NK-92 (cell line): ENCODE results near the gene CTSZ.
"Not testable (repeated sequence)": the region's sequence is repeated elsewhere in the genome, so short reads cannot be mapped to it uniquely, and the experiment has no call there.

Source experiments
- DNase-seq: peaks from one replicate; lab custom pipeline; 2025; ENCODE audit not compliant: unreplicated experiment; lab: John Stamatoyannopoulos, UW

The CTSZ gene

GRCh38 chr20:59006864-59007664 is at the start of gene CTSZ:
Gene CTSZ (minus strand): TSS chr20:59007254. CDS start chr20:59007128, 126 bp downstream.
- no peak for DNase-seq

DNA sequence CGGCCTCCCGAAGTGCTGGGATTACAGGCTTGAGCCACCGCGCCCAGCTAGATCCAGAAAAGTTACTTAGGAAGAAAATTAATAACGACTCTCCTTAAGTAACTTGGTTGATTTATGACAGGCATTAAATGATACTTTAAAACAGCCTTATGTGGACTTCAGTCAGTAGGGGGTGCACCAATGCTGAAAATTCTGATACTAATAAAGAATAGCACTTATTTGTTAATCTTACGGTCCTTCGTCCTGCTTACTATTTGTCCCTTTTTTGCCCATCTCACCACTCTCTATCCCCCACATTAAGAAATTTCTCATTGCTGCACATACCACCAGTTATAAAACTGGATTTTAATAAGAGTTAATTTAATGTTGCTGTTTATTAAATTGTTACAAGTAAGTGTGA is 48.2 kb upstream of the CTSZ start:
- no peak for DNase-seq

DNA sequence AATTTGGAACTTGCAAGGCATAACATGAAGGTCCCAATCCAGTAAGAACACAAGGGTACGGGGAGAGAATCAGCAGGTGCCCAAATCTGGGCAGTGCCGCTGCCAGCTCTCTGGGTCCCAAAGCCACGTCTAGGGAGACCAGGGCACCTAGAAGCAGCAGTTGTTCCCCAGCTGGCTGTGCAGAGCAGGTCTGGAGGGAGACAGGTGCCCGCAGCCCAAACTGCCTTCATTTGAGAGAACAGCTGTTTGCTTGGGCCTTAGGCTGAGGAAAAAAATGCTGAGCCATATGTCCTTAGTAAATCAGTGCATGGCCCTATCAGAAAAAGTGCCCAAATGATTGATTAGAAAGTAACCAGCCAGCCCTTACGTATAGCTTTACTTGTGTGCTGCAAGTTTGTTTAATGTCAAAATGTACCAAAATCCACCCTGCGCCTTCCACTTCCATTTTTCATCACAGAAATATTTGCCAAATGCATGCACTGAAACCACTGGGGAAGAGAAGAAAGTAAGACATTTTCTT is 44.7 kb upstream of the CTSZ start:
- no peak for DNase-seq

DNA sequence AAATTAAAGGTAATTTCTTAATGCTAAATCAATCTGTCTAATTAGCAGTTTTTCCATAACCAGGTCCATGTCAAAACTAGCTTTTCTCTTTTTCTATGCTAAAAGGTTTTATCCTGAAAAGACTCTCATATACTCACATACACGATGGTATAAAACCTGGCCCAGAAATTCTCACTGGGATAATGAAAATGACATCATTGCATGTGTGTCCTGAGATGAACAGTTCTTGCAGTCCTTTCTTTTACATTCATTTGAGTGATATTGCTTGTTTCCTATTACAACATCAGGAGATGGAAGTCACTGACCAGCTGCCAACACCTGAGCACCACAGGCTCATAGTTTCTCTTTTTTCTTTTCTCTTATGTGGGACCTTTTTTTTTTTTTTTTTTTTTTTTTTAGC is 43.4 kb upstream of the CTSZ start:
- no peak for DNase-seq

- no peak for DNase-seq
Measured at GRCh38 chr20:59048681-59049030, 41.6 kb upstream of the CTSZ start.

DNA sequence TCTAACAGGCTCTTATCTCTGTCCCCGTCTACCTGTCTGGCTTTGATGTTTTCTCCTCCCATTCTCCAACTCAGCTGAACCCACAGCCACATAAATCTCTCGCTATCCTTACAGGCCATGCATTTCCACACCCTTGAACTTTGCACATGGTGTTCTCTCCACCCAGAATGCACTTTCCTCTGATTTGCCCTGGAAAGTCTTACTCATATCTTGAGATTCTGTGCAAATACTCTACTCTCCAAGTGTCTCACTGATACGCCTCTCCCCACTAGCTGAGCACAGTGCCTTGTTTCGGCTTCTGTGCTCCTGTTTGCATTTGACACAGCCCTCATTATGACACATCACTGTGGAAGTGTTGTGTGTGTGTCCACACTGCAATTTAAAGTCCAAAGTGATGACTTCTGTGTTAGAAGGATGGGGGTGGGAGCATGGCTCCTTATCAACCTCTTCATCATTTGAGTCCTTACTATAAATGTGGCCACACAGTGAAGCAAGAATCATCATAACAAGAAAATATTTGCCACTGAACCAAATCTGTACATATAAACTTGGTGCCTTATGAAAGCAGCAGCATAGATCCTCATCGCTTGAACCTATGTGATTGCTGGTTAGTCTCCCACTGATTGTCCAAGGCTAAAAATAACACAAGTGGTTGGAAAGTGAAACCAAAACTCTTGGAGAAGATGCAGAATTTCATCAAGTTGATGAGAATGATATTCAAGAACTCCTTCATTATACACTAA is 41.1 kb upstream of the CTSZ start:
- DNase-seq, result no peak

GRCh38 chr20:59046862-59047261 is 39.8 kb upstream of the CTSZ start:
- DNase-seq, result no peak

- no peak for DNase-seq
Measured at GRCh38 chr20:59044796-59045195, 37.7 kb upstream of the CTSZ start.

- no peak for DNase-seq
Measured at GRCh38 chr20:59044295-59044694, 37.2 kb upstream of the CTSZ start.

DNA sequence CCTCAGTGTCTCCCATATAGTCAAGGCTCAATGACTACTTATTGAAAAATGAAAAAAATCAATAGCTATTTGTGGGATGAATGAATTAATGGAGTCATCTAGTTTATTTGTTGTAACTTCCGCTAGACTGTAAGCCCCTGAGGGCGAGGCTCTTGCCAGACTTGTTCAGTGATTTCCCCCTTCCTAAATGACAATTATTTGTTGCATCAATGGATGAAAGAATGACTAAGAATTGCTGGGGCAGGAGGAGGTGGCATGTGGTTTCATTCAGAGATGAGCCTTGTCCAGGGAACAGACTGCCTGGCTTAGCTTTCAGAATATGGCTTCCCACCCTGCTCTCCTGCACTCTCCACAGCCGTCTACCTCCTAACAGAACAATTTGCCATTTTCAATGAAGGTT is 36.6 kb upstream of the CTSZ start:
- DNase-seq, result no peak

DNA sequence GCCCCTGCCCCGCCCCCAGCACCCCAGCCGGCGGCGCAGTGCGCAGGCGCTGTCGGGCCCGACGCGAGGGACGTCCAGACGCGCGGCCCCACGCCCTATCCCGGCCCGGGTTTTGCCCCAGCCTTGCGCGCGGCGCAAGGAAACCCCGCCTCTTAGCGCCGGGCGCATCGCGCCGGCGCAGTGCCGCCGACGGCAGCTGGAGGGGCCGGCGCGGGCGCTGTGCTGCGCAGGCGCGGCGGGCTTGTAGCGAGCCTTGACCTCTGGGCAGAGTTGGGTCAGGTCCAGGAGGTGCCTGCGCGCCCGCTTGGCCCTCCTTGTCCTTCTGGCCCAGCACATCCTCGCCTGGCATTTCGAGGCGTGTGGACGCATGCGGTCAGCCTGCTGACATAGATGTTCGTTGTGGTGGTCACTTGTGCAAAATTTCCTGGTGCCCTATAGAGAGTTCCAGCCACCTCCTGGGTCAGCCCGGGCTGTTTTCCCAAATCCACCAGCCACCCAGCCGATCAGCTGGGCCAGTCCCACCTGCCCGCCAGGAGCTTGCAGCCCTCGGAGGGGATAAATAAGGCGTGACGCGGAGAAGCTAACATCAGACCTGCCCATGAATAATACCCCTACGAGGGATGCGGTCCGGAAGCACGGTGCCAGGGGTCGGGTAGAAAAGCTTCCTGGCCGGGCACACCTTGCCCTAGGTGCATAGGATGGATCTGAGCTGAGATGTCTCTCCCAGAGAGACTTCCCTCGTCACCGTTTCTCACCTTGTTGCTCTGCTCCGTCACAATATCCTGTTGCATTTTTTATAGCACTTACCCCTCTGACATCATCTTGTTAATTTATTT is 36.0 kb upstream of the CTSZ start:
- peak; percentile 59 for DNase-seq

GRCh38 chr20:59042151-59042795 is 35.2 kb upstream of the CTSZ start, which contains the start of gene PRELID3B:
Gene PRELID3B (minus strand): TSS chr20:59042786. CDS start chr20:59042730, 56 bp downstream.
- no peak for DNase-seq

GRCh38 chr20:59041487-59041886 is 34.4 kb upstream of the CTSZ start:
- not testable (repeated sequence) for DNase-seq

- no peak for DNase-seq
Measured at GRCh38 chr20:59040667-59041066, 33.6 kb upstream of the CTSZ start.

DNA sequence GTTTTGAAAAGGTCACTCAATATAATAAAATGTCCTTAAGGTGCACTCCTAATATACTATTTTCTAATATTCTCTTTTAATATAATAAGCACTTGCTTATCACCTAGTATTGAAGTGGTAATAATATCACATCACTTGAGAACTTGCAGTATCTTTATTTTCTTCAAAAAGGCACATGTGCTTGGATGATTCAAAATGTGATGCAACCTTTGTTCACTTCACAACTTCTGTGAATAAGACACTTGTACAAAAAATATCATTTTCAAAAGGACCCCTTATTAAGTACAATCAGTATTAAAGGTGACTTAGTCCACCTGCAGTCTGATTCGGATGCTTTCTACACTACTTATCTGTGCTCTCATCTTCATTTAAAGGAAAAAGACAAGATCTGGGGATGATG is 32.2 kb upstream of the CTSZ start:
- no peak for DNase-seq

GRCh38 chr20:59037386-59037785 is 30.3 kb upstream of the CTSZ start:
- no peak for DNase-seq

DNA sequence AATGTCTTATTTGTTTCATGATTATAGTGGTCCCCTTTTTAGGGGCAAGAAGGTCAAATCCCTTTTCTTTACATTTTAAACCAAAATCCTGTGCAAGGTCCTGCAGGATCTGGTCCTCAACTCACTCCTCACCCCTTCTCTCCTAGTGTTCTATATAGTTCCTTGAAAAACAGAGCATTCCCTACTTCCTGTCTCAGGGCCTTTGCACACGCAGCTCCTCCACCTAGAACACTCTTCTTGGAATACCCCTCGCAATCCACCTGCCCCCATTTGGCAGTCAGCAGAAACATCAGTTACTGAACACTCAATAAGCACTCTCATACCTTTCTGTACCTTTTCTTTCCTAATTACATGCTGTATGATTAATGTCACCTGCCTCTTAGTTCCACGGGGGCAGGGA is 28.3 kb upstream of the CTSZ start:
- no peak for DNase-seq

DNA sequence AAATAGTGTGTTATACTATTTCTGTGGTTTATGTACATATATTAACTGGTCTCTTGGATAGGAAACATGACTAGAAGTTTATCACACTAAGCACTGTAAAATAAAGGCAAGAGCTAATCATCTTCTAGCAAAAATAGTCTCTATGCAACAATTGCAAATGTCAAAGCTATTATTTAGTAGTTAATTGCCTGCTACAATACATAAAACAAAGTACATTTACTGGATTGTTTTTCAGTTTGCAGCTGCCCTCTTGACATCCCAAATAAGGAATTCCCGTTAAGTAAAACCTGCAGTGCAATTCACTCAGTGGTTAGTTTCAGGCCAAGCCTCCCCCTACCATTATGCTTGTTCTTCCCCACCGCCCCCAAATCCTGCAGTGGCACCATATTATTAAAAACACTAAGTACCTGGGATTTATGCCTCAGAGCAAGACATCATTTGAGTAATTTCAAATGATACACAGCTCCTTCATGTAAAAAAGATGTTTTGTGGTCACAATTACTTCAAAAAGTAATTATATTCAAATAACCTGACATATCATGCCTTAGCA is 26.6 kb upstream of the CTSZ start:
- no peak for DNase-seq

DNA sequence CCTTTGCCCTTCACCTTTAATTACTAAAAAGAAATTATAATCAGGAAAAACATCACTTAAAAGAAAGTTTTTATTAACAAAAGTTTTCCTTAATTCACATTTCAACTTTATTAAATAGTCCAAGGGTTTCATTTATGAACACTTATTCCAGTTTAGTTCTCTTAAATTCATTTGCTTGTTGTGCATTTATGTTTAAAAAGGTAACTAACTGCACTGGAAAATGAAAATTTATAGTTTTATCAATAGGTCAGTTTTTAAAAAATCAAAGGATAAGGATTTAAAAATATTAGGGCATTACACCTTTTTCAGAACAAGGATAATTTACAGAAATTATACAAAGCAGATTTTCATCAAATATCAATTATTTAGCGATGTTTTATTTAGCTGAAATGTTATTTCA is 26.0 kb upstream of the CTSZ start:
- DNase-seq, result no peak

DNA sequence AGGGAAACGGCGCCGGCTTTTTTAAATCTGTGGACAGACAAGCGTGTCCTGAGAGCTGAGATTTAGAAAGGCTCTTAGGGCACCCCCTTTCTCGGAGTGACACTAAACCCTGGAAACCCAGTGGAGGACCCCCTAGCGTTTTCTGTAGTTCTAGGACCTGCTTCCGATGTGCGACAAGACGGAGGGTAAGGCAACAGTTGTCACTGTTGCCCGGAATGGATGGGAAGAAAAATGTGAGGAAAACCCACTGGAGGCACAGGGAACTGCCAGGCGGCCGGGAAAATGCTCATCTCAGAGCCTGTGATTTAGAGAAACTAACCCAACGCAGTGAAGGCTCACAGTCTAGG is 25.6 kb upstream of the CTSZ start:
- no peak for DNase-seq
